Measurements from ENCODE around the gene ZNF234. TPM values are rescaled to one million over a fixed set of nuclear protein-coding genes. Genes with fewer than 3 reads are reported as not detected.

Gene ZNF234
- total RNA-seq, 4 donors from 2014 or later = 8.1 to 12.7 (median 11.3) TPM

- Histone ChIP-seq H3K36me3 (peaks cover 13 to 20% of the 10 kb centered on the region in 2 donors), H3K9me3 (no peaks in the 10 kb centered on the region), H3K4me3 (replicated peaks in 1 of 3) (no peak overlapping the region), H3K27ac (no peak overlapping the region), H3K4me1 (peaks cover 13 to 17% of the 10 kb centered on the region in 2 donors), H3K27me3 (no peaks in the 10 kb centered on the region)
- intact Hi-C loops (cut with DNase I) = no loop called here
- TF ChIP-seq POLR2A (IDR thresholded peaks at IDR 0.05) (no peak), CTCF (IDR thresholded peaks at IDR 0.05) (no peak)
- no peak for DNase-seq
Measured at GRCh38 chr19:44109458-44109857, 31.9 kb upstream of the ZNF234 start.

GRCh38 chr19:44111910-44112463 lies 29.4 kb upstream of the ZNF234 start:
- Histone ChIP-seq H3K27ac (no peak overlapping the region), H3K9me3 (no peaks in the 10 kb centered on the region), H3K27me3 (no peaks in the 10 kb centered on the region), H3K4me1 (peaks cover 13 to 18% of the 10 kb centered on the region in 2 donors), H3K36me3 (peaks cover 4 to 7% of the 10 kb centered on the region in 2 donors), H3K4me3 (replicated peaks in 1 of 3) (peak overlapping the region in 1 of 3 donors; percentile 55)
- WGBS, 2 donors = 17 to 18% methylated on average over 17 of the region's 17 CpGs
- TF ChIP-seq CTCF (IDR thresholded peaks at IDR 0.05) (no peak), POLR2A (IDR thresholded peaks at IDR 0.05) (no peak)
- peak; percentile 1 to 12 for DNase-seq
- intact Hi-C loops (cut with DNase I) = loop anchor here (10.0 kb wide), 1 partner anchor 53 kb away; the partner anchor contains the start of gene ZNF226

GRCh38 chr19:44112802-44113137 lies 28.6 kb upstream of the ZNF234 start:
- no peak for DNase-seq
- peaks cover 13 to 18% of the 10 kb centered on the region in 2 donors for H3K4me1 ChIP-seq
- H3K9me3 ChIP-seq = no peaks in the 10 kb centered on the region
- 0 to 4% methylated on average over 11 of the region's 11 CpGs for WGBS, 2 donors
- intact Hi-C loops (cut with DNase I) = loop anchor here (10.0 kb wide), 1 partner anchor 52 kb away; the partner anchor contains the start of gene ZNF226
- TF ChIP-seq POLR2A (IDR thresholded peaks at IDR 0.05) (no peak), CTCF (IDR thresholded peaks at IDR 0.05) (no peak)
- H3K27me3 ChIP-seq = no peaks in the 10 kb centered on the region
- peak overlapping the region in 2 of 3 donors; percentile 8 to 34 for H3K27ac ChIP-seq
- peak overlapping the region; percentile 27 to 55 (median 50) for H3K4me3 ChIP-seq (replicated peaks in 1 of 3)
- peaks cover 0 to 7% of the 10 kb centered on the region in 2 donors for H3K36me3 ChIP-seq

- TF ChIP-seq POLR2A (IDR thresholded peaks at IDR 0.05) (peak in 1 of 2 donors; percentile 45), CTCF (IDR thresholded peaks at IDR 0.05) (peak in 1 of 6 experiments; percentile 23)
- peak within 1 kb of the TSS; percentile 34 to 54 (median 40) for H3K27ac ChIP-seq
- WGBS, 2 donors = 0 to 1% methylated on average over 18 to 44 of the region's 44 CpGs
- H3K4me1 ChIP-seq = peaks cover 13 to 18% of the 10 kb centered on the region in 2 donors
- peaks cover 4 to 12% of the 10 kb centered on the region in 2 donors for H3K36me3 ChIP-seq
- H3K9me3 ChIP-seq = no peaks in the 10 kb centered on the region
- DNase-seq = peak; percentile 96
- intact Hi-C loops (cut with DNase I) = loop anchor here (10.0 kb wide), 1 partner anchor 52 kb away; the partner anchor contains the start of gene ZNF226
- peak within 1 kb of the TSS; percentile 36 to 55 (median 50) for H3K4me3 ChIP-seq (replicated peaks in 1 of 3)
- no peaks in the 10 kb centered on the region for H3K27me3 ChIP-seq
Measured at GRCh38 chr19:44113138-44113783, 28.1 kb upstream of the ZNF234 start, which contains the start of gene ZNF225. TSS of gene ZNF225 (plus strand) at chr19:44113399. CDS start at chr19:44115828, 2,429 bp downstream.
